Osteoblast (primary cell): ENCODE results near the gene THYN1. TPM values are rescaled to one million over a fixed set of nuclear protein-coding genes. Genes with fewer than 3 reads are reported as not detected.
"Not testable (repeated sequence)": the region's sequence is repeated elsewhere in the genome, so short reads cannot be mapped to it uniquely, and the experiment has no call there.

Experiments
- DNase-seq: peaks from one replicate; pipeline ENCODE4 v3.0.0; 2011; ENCODE audit warnings: low spot score, mixed read lengths; ENCODE audit not compliant: insufficient read length; ENCODE audit errors: missing footprints
- H2AFZ ChIP-seq: 2 replicates; pipeline ENCODE4 v1.6.0; 2011; ENCODE audit warnings: mild to moderate bottlenecking, low read length
- H3K27ac ChIP-seq: 2 replicates; pipeline ENCODE4 v1.5.1; 2011; ENCODE audit warnings: mild to moderate bottlenecking, low read depth, low read length, moderate library complexity
- H3K27me3 ChIP-seq: 2 replicates; pipeline ENCODE4 v1.6.0; 2012; ENCODE audit warnings: mild to moderate bottlenecking, control low read depth, inconsistent platforms, low read length, moderate library complexity; ENCODE audit not compliant: insufficient read depth
- H3K36me3 ChIP-seq: 2 replicates; pipeline ENCODE4 v1.5.1; 2011; ENCODE audit warnings: mild to moderate bottlenecking, low read length, control low read depth, moderate library complexity; ENCODE audit not compliant: insufficient read depth
- H3K4me1 ChIP-seq: 2 replicates; pipeline ENCODE4 v1.5.1; 2011; ENCODE audit warnings: mild to moderate bottlenecking, low read length, control low read depth, moderate library complexity; ENCODE audit not compliant: insufficient read depth
- H3K4me2 ChIP-seq: 2 replicates; pipeline ENCODE4 v1.6.0; 2011; ENCODE audit warnings: mild to moderate bottlenecking, low read length; ENCODE audit not compliant: insufficient read depth
- H3K4me3 ChIP-seq: fragments of 200-600 bp; sonication (generic); 3 replicates; pipeline ENCODE4 v1.5.1; 2012; ENCODE audit warnings: mild to moderate bottlenecking, low read length, inconsistent platforms; ENCODE audit not compliant: insufficient read depth
- H3K79me2 ChIP-seq: 2 replicates; pipeline ENCODE4 v1.6.0; 2012; ENCODE audit warnings: mild to moderate bottlenecking, low read length, control low read depth, inconsistent platforms; ENCODE audit not compliant: insufficient read depth
- H3K9me3 ChIP-seq: 2 replicates; pipeline ENCODE4 v1.5.1; 2011; ENCODE audit warnings: low read depth, low read length, control low read depth
- H4K20me1 ChIP-seq: 2 replicates; pipeline ENCODE4 v1.6.0; 2012; ENCODE audit warnings: mild to moderate bottlenecking, low read length, control low read depth; ENCODE audit not compliant: insufficient read depth
- total RNA-seq: library from RNA; depleted of rRNA; stranded (reverse); fragments of >200 nt; gene quantifications from 2 replicates; pipeline ENCODE4 v1.2.3, GENCODE V29; 2012
- TF ChIP-seq, protein P1 (sequence below): IDR thresholded peaks from 2 replicates; pipeline ENCODE4 v1.5.1; 2011; ENCODE audit warnings: mild to moderate bottlenecking, low read depth, low read length, moderate library complexity; ENCODE audit errors: extremely low read depth

The THYN1 gene
- total RNA-seq, 1 donor: 42.0 TPM

DNA sequence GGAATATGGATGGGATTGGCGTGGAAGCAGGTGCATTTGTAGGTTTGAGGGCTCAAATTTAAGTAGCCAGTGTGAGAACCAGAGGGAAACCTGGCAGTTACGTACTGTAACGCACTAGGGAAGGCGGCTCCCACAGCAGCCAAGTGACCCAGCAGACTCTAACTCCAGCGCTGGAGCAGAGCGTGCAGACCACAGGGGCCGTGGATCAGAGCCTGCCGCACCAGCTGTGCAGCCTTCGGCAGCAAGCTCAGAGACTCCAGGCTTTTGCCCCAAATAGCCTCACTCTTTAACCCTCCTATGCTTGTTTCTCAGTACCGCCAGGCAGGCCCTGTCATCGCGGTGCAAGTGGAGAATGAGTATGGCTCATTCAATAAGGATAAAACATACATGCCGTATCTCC lies 35.3 kb upstream of the THYN1 start:
- Histone ChIP-seq H3K9me3 (no peaks in the 10 kb centered on the region), H3K4me2 (no peak overlapping the region), H3K36me3 (no peaks in the 10 kb centered on the region), H4K20me1 (no peaks in the 10 kb centered on the region), H3K79me2 (no peaks in the 10 kb centered on the region), H3K4me1 (no peaks in the 10 kb centered on the region), H3K27me3 (peaks cover 3% of the 10 kb centered on the region), H3K4me3 (no peak overlapping the region), H3K27ac (no peak overlapping the region), H2AFZ (no peak overlapping the region)
- TF ChIP-seq, protein P1, sequence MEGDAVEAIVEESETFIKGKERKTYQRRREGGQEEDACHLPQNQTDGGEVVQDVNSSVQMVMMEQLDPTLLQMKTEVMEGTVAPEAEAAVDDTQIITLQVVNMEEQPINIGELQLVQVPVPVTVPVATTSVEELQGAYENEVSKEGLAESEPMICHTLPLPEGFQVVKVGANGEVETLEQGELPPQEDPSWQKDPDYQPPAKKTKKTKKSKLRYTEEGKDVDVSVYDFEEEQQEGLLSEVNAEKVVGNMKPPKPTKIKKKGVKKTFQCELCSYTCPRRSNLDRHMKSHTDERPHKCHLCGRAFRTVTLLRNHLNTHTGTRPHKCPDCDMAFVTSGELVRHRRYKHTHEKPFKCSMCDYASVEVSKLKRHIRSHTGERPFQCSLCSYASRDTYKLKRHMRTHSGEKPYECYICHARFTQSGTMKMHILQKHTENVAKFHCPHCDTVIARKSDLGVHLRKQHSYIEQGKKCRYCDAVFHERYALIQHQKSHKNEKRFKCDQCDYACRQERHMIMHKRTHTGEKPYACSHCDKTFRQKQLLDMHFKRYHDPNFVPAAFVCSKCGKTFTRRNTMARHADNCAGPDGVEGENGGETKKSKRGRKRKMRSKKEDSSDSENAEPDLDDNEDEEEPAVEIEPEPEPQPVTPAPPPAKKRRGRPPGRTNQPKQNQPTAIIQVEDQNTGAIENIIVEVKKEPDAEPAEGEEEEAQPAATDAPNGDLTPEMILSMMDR: no peak
- no peak for DNase-seq

DNA sequence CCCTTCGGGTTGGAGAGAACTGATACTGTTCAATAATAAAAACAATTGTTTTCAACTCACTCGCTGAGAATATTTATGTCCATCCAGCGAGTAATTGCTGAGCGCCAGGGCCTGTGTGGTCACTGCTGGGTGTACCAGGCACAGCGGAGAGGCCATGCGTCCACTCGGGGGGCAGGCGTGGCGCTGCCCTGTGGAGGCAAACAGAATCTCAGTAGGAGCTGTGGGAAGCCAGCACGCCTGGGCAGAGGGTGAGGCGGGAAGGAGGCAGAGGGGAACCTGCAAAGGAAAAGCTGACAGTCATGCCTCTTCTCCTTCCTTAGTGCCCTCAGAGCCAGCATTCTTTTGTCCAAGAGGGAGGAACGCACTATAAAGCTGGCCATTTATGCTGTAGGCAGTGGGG lies 34.4 kb upstream of the THYN1 start:
- TF ChIP-seq, protein P1: no peak
- no peak for DNase-seq
- no peaks in the 10 kb centered on the region for H3K36me3 ChIP-seq
- H3K4me2 ChIP-seq: no peak overlapping the region
- H2AFZ ChIP-seq: no peak overlapping the region
- H4K20me1 ChIP-seq: no peaks in the 10 kb centered on the region
- no peaks in the 10 kb centered on the region for H3K9me3 ChIP-seq
- no peaks in the 10 kb centered on the region for H3K4me1 ChIP-seq
- H3K79me2 ChIP-seq: no peaks in the 10 kb centered on the region
- no peak overlapping the region for H3K27ac ChIP-seq
- no peak overlapping the region for H3K4me3 ChIP-seq
- H3K27me3 ChIP-seq: peaks cover 3% of the 10 kb centered on the region

DNA sequence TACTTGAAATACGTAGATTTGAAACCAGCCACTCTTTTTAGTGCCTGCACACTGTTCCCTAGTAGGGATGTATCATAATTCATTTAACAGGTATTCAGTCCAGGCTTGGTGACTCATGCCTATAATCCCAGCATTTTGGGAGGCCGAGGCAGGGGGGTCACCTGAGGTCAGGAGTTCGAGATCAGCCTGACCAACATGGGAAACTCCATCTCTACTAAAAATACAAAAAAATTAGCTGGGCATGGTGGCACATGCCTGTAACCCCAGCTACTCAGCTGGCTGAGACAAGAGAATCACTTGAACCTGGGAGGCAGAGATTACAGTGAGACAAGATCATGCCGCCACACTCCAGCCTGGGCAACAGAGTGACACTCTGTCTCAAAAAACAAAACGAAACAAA lies 31.2 kb upstream of the THYN1 start:
- H3K4me2 ChIP-seq, H3K79me2 ChIP-seq, H3K9me3 ChIP-seq, DNase-seq, H2AFZ ChIP-seq, H3K27ac ChIP-seq, H3K36me3 ChIP-seq, H4K20me1 ChIP-seq, H3K4me1 ChIP-seq, H3K4me3 ChIP-seq, H3K27me3 ChIP-seq: not testable (repeated sequence)

DNA sequence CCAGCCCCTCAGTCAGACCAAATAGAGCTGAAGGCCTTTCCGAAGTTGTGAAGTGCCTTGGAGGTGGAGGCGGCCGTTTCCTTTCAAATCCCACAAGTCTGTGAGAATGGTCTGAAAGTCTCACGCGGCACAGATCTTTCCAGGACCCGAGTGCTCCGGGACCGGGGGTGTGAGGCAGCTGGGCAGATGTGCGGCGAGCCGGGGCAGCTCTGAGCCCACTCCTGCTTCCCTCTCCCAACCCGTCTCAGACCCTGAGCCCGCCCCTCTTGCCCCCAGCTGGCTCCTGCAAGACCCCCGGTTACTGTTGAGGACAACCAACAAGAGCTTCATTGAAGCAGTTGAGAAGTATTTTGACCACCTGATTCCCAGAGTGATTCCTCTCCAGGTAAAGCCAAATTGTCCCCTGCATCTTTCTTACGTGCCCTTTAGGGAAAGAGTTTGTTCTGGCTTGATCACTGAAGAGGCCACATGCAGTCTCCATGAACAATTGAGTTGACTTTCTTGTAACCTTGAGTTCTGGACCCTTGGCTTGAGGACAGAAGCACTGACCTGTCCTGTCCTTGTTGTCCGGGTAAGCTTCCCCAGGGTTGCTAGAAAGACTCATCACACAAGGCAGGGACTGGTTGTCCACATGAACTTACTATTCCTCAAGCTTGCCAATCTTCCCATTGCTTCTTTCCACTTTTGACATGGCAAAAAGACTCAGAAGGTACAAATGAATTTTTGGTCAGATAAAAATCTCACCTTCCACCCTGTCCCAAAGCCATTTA lies 30.5 kb upstream of the THYN1 start:
- peaks cover 8% of the 10 kb centered on the region for H3K27me3 ChIP-seq
- no peak for DNase-seq
- H3K4me2 ChIP-seq: no peak overlapping the region
- H2AFZ ChIP-seq: no peak overlapping the region
- H3K4me3 ChIP-seq: no peak overlapping the region
- TF ChIP-seq, protein P1: no peak
- no peak overlapping the region for H3K27ac ChIP-seq
- H3K4me1 ChIP-seq: no peaks in the 10 kb centered on the region
- H3K36me3 ChIP-seq: no peaks in the 10 kb centered on the region
- H3K9me3 ChIP-seq: no peaks in the 10 kb centered on the region
- H3K79me2 ChIP-seq: no peaks in the 10 kb centered on the region
- no peaks in the 10 kb centered on the region for H4K20me1 ChIP-seq
